ENCODE data around the gene C11orf87. TPM values are rescaled to one million over a fixed set of nuclear protein-coding genes. Genes with fewer than 3 reads are reported as not detected.

C11orf87 gene
- polyA plus RNA-seq, 1 of the 3 experiments (the other 2 are of a cell fraction) = 0.36 TPM

DNA sequence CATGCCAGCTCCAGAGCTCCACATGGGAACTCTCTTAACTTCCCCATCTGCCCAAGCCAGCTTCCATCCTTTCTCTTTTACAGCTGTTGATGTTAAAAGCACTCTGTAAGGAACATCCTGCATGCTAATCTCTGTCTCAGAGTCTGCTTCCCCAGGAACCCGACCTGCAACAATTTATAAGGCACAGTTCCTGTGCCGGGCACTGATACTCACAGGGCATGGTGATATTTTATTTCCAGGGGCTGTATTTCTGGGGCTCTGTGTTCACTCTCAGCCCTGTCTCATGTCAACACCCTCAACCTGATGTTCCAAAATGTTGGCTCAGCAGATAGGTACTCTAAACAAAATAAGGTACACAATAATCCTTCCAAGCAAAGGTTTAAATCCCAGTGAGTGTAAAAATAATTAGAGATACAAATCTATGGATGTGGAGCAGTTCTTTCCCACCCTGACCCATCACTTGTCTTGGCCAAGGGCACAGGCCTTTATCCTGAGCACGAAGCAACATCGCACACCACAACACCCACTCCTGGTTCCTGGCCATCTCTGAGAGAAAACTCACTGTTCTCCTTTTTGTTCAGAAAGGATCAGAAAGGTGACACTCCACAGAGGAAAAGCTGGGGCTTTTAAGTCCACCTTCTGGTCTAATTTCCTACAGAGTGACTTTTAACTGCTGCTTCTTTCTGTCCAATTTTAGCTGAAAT, 44.8 kb upstream of the C11orf87 start:
- Histone ChIP-seq H3K4me2 (no peak overlapping the region), H3F3A (replicated peaks; ENCODE audit: insufficient read depth) (no peaks in the 10 kb centered on the region), H3K79me2 (ENCODE audit: insufficient read depth) (no peaks in the 10 kb centered on the region)

DNA sequence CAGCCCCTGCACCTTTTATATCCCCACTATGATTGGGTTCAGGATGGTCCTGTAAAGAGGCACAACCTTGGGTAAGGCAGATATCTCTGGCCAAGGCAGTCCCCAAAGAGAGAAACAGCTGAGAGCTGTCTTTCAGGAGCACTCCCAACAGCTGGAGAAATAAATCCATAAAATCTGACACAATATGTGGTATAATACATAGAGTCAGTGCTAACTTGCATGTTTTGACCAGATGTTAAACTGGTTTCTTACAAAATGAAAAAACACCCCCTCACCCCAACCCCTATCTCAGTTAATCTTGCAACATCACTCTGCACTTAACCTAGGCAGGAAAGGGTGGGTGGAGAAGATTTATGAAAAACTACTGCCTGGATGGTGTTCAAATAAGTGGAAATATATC, 44.0 kb upstream of the C11orf87 start:
- H3K4me3 ChIP-seq (ENCODE audit: low read depth in 2 of 2, low read length in 1 of 2) = no peak overlapping the region
- H3K4me2 ChIP-seq = no peak overlapping the region
- no peaks in the 10 kb centered on the region for H3K9me2 ChIP-seq
- H3K27ac ChIP-seq (ENCODE audit: low read depth in 2 of 2, low read length in 1 of 2) = no peak overlapping the region
- no peaks in the 10 kb centered on the region for H3K27me3 ChIP-seq (ENCODE audit: insufficient read depth)
- H3K9me3 ChIP-seq = no peaks in the 10 kb centered on the region
- ChIA-PET CTCF (no interaction called here), POLR2A (no interaction called here)
- no peaks in the 10 kb centered on the region for H3F3A ChIP-seq (replicated peaks; ENCODE audit: insufficient read depth)
- DNase-seq = no peak
- H4K20me1 ChIP-seq (ENCODE audit: insufficient read depth) = no peaks in the 10 kb centered on the region
- no peaks in the 10 kb centered on the region for H3K79me2 ChIP-seq (ENCODE audit: insufficient read depth)
- H3K4me1 ChIP-seq (ENCODE audit: control insufficient read depth in 1 of 2, insufficient read depth in 2 of 2, low read depth in 1 of 2, low read length in 1 of 2) = no peaks in the 10 kb centered on the region
- H2AFZ ChIP-seq (ENCODE audit: low read depth) = no peak overlapping the region
- H3K36me3 ChIP-seq (replicated peaks in 1 of 2; ENCODE audit: control insufficient read depth in 1 of 2, insufficient read depth in 2 of 2, low read length in 1 of 2) = no peaks in the 10 kb centered on the region
- no peak for TF ChIP-seq EZH2phosphoT487 (IDR thresholded peaks at IDR 0.05; ENCODE audit: borderline replicate concordance, low read depth)
- no peak for TF ChIP-seq MEF2A (IDR thresholded peaks at IDR 0.05; ENCODE audit: borderline replicate concordance, low read depth)
- no peak for TF ChIP-seq TCF12 (IDR thresholded peaks at IDR 0.05)
- TF ChIP-seq ELF1 (IDR thresholded peaks at IDR 0.05) = no peak
- TF ChIP-seq, protein P1, sequence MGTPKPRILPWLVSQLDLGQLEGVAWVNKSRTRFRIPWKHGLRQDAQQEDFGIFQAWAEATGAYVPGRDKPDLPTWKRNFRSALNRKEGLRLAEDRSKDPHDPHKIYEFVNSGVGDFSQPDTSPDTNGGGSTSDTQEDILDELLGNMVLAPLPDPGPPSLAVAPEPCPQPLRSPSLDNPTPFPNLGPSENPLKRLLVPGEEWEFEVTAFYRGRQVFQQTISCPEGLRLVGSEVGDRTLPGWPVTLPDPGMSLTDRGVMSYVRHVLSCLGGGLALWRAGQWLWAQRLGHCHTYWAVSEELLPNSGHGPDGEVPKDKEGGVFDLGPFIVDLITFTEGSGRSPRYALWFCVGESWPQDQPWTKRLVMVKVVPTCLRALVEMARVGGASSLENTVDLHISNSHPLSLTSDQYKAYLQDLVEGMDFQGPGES (IDR thresholded peaks at IDR 0.05; ENCODE audit: low read depth, low read length) = no peak
- no peak for TF ChIP-seq NFIC (IDR thresholded peaks at IDR 0.05; ENCODE audit: borderline replicate concordance)
- no peak for TF ChIP-seq EP300 (IDR thresholded peaks at IDR 0.05; ENCODE audit: borderline replicate concordance in 1 of 2, low read depth in 1 of 2, low read length in 1 of 2)
- no peak for TF ChIP-seq GATA2 (CRISPR knock-in tag; IDR thresholded peaks at IDR 0.05)
- TF ChIP-seq MXI1 (IDR thresholded peaks at IDR 0.05; ENCODE audit: low read depth, low read length) = no peak
- no peak for TF ChIP-seq GABPA (IDR thresholded peaks at IDR 0.05; ENCODE audit: low read depth)
- no peak for TF ChIP-seq NRF1 (IDR thresholded peaks at IDR 0.05; ENCODE audit: low read depth, low read length)
- TF ChIP-seq, protein P2, sequence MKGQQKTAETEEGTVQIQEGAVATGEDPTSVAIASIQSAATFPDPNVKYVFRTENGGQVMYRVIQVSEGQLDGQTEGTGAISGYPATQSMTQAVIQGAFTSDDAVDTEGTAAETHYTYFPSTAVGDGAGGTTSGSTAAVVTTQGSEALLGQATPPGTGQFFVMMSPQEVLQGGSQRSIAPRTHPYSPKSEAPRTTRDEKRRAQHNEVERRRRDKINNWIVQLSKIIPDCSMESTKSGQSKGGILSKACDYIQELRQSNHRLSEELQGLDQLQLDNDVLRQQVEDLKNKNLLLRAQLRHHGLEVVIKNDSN (IDR thresholded peaks at IDR 0.05; ENCODE audit: borderline replicate concordance, low read depth) = no peak
- no peak for TF ChIP-seq RAD21 (IDR thresholded peaks at IDR 0.05; ENCODE audit: low read length)
- TF ChIP-seq POLR2AphosphoS5 (IDR thresholded peaks at IDR 0.05; ENCODE audit: low read depth, low read length) = no peak
- no peak overlapping the region for H3K9ac ChIP-seq

More for the DNA sequence above, 44.8 kb upstream of the C11orf87 start:
- H3K27ac ChIP-seq (ENCODE audit: low read depth in 2 of 2, low read length in 1 of 2) = no peak overlapping the region
- H2AFZ ChIP-seq (ENCODE audit: low read depth) = no peak overlapping the region
- no peak for DNase-seq
- H3K9me2 ChIP-seq = no peaks in the 10 kb centered on the region
- no peaks in the 10 kb centered on the region for H3K27me3 ChIP-seq (ENCODE audit: insufficient read depth)
- WGBS (ENCODE audit: low lambda C conversion rate) = 70% methylated on average over 4 of the region's 4 CpGs
- no peaks in the 10 kb centered on the region for H3K4me1 ChIP-seq (ENCODE audit: control insufficient read depth in 1 of 2, insufficient read depth in 2 of 2, low read depth in 1 of 2, low read length in 1 of 2)
- TF ChIP-seq, protein P3, sequence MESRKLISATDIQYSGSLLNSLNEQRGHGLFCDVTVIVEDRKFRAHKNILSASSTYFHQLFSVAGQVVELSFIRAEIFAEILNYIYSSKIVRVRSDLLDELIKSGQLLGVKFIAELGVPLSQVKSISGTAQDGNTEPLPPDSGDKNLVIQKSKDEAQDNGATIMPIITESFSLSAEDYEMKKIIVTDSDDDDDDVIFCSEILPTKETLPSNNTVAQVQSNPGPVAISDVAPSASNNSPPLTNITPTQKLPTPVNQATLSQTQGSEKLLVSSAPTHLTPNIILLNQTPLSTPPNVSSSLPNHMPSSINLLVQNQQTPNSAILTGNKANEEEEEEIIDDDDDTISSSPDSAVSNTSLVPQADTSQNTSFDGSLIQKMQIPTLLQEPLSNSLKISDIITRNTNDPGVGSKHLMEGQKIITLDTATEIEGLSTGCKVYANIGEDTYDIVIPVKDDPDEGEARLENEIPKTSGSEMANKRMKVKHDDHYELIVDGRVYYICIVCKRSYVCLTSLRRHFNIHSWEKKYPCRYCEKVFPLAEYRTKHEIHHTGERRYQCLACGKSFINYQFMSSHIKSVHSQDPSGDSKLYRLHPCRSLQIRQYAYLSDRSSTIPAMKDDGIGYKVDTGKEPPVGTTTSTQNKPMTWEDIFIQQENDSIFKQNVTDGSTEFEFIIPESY (IDR thresholded peaks at IDR 0.05; ENCODE audit: borderline replicate concordance, low read depth) = no peak
- TF ChIP-seq CHD2 (IDR thresholded peaks at IDR 0.05; ENCODE audit: low read length, partially characterized antibody) (no peak), RCOR1 (IDR thresholded peaks at IDR 0.05; ENCODE audit: low read length) (no peak), GABPA (IDR thresholded peaks at IDR 0.05; ENCODE audit: low read depth) (no peak), MEF2A (IDR thresholded peaks at IDR 0.05; ENCODE audit: borderline replicate concordance, low read depth) (no peak)
- TF ChIP-seq, protein P1 (IDR thresholded peaks at IDR 0.05; ENCODE audit: low read depth, low read length) = no peak
- no peak overlapping the region for H3K4me3 ChIP-seq (ENCODE audit: low read depth in 2 of 2, low read length in 1 of 2)
- H3K36me3 ChIP-seq (replicated peaks in 1 of 2; ENCODE audit: control insufficient read depth in 1 of 2, insufficient read depth in 2 of 2, low read length in 1 of 2) = no peaks in the 10 kb centered on the region
- H3K9me3 ChIP-seq = no peaks in the 10 kb centered on the region
- CTCF ChIA-PET = interaction anchor here (0.7 kb wide), 1 partner anchor 20 kb away, joined by 3 read pairs; no protein-coding TSS in a partner anchor
- no peak overlapping the region for H3K9ac ChIP-seq
- POLR2A ChIA-PET = no interaction called here
- no peaks in the 10 kb centered on the region for H4K20me1 ChIP-seq (ENCODE audit: insufficient read depth)
